GM21447 (cell line): ENCODE data around the gene DDX23.
"Not testable (repeated sequence)": the region's sequence is repeated elsewhere in the genome, so short reads cannot be mapped to it uniquely, and the experiment has no call there.

ENCODE experiments used
- ATAC-seq: cut with Tn5 transposase; IDR thresholded peaks from one replicate; pipeline ENCODE4 v1.9.1; 2021; ENCODE audit not compliant: unreplicated experiment

Gene DDX23

GRCh38 chr12:48863291-48863690, 11.3 kb upstream of the DDX23 start:
- ATAC-seq: no peak

DNA sequence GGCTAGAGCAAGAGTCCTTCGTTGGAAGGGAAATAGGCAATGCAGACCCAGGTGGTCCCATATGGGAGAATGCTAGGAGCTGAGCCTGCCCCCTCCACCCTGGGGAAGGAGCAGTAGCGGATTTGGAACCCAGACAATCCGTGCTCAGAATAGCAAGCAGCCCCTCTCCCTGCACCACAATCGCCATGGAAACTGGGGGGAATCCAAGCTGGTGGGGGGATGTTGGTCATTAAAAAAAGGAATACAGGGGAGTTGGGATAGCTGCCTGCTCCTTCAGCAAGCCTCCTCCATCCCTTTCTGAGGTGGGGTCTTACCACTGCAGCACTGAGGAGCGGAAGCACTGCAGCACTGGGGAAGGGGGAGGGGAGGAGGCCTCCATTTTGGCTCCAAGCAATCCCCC, 10.8 kb upstream of the DDX23 start:
- no peak for ATAC-seq

DNA sequence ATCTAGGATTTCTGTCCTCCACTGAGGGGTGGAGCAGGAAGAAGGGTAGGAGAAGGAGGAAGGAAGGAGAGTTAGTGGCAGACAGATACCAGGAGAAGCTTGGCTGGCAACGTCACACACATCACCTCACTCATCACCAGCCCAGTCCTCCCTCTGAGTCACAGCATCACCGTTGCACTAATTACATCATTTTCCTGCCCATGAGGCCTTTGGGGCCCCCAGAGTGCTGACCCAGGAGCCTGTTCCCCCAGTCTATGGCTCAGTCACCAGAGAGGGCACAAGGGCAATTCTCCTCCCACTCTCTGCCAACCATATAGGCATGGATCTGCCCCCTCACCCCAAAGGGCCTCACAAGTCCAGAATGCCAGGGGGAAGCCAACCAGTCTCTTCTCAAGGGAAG, 9.1 kb upstream of the DDX23 start:
- ATAC-seq: no peak

DNA sequence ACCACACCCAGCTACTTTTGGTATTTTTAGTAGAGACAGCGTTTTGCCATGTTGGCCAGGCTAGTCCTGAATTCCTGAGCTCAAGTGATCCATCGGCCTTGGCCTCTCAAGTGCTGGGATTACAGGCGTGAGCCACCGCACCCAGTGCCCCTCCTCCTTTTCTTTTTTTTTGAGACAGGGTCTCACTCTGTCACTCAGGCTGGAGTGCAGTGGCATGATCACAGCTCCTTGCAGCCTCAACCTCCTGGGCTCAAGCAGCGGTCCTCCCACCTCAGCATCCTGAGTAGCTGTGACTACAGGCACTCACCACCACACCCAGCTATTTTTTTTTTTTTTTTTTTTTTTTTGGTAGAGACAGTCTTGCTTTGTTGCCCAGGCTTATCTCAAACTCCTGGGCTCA, 8.3 kb upstream of the DDX23 start:
- not testable (repeated sequence) for ATAC-seq

GRCh38 chr12:48859607-48860006, 7.6 kb upstream of the DDX23 start:
- ATAC-seq: no peak

GRCh38 chr12:48858043-48858442, 6.1 kb upstream of the DDX23 start:
- no peak for ATAC-seq

DNA sequence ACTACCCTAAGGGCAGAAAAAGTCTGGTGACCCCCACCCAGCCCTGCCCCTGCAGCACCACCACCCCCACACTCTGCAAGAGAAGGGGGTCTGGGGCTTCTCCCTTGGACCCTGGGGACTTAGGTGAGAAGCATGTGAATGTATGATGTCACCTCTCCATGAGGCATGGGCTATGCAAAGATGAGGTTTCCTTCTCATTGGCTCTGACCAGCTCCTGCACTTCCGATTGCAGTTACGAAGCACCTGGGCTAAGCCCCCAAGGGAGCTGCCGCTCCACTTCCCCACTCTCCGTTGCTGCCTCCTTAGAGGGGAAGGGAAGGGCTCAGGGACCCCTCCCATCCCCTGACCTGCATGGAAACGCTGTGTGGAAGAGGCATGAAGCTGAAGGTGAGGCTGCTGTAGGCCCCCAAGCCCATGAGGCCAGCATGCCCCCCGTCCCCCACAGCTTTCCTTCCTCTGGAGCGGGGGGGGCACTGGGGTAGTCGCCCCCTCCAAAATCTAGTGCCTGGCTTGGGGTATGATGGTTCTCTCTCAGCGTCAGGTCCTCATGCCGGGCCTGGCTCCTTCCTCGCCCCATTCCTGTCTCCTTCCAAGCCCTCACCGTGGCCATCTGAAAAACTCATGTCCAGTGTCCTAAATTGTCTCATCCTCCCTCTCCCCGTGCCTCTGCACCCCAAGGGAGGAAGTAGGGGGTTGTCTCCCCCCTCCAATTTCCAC, 5.5 kb upstream of the DDX23 start:
- ATAC-seq: no peak

DNA sequence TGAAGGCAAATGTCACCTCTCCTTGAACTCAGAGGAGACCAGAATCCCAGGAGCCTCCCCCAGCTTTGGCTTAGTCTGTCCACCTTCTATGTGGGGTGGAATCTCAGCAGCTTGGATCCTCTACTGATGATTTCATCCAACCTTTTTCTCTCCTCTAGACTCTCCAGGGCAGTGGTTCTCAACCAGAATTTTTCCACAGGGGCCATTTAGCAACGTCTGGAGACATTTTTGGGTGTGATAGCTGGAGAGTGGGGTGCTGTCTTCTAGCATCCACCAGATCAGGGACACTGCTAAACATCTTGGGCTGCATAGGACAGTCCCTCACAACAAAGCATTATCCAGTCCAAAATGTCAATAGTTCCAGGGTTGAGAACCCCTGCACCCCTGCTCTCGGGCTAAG, 4.4 kb upstream of the DDX23 start:
- ATAC-seq: no peak

DNA sequence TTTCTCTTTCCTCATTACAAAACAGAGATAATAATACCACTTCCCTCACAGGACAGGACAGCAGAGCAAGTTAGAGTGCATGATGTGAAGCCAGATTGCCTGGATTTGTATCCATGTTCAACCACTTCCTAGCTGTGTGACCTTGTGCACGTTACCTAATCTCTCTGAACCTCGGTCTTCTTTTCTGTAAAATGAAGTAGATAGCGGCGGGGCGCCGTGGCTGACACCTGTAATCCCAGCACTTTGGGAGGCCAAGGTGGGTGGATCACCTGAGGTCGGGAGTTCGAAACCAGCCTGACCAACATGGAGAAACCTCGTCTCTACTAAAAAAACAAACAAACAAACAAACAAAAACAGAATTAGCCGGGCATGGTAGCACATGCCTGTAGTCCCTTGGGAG, 3.0 kb upstream of the DDX23 start:
- ATAC-seq: not testable (repeated sequence)

DNA sequence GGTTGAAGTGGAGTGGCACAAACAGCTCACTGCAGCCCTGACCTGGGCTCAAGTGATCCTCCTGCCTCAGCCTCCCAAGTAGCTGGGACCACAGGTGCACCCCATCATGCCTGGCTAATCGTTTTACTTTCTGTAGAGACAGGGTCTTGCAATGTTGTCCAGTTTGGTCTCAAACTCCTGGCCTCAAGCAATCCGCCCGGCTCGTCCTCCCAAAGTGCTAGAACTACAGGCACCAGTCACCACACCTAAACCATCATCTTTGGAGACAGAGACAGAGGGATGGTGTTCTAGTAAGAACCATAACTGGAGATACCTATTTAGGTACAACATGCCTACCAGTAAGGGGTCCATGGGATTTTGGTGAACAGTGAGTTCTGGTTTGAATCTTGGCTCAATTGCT, 2.5 kb upstream of the DDX23 start:
- no peak for ATAC-seq

DNA sequence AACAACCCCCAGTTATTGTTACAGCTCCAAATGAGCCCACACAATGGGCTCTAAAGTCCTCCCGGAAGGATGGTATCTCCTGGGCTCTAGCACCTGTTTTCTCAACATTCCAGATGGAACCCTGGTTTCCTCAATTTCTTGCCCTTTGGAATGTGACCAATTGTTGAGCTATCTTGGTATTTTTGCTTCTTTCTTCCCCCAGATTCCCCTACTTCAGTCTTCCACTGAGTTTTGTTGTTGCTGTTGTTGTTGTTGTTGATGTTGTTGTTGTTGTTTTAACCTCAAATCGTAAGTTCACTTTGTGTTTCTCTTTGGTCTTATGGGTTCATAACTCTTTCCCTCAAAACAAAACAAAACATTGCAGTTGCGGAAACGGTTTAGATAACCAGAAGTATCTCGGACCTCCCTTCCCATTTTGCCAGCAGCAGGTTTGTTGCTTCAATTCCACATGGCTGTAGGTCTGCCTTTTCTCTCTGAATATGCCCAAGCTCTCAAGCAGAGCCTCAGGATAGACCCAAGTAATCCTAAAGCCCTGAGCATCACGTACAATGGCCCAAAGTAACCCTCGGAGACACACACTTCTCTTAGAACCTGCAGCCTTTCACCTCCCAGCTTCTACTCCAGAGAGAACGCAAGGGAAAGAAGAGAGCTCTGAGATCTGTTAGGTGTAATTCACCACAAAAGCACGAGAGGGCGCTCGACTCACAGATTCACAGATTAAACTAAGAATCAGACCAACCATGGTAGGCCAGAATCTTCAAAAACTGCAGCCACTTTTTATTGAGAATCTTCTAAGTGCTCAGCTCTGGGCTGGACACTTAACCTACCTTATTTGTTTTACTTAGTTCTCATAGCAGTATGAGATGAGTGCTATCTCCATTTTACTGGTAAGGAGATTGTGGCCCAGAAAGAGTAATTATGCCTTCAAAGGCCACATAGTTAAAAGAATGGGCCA, 1.0 kb upstream of the DDX23 start:
- ATAC-seq: no peak

GRCh38 chr12:48842021-48842420, 9.9 kb downstream of the DDX23 start:
- ATAC-seq: not testable (repeated sequence)

GRCh38 chr12:48838048-48838447, 13.9 kb downstream of the DDX23 start:
- no peak for ATAC-seq

GRCh38 chr12:48832321-48833060, 19.5 kb downstream of the DDX23 start:
- ATAC-seq: no peak

GRCh38 chr12:48831257-48831656, 20.7 kb downstream of the DDX23 start:
- no peak for ATAC-seq

- ATAC-seq: no peak
These were observed 23.0 kb downstream of the DDX23 start for GRCh38 chr12:48828841-48829575.

DNA sequence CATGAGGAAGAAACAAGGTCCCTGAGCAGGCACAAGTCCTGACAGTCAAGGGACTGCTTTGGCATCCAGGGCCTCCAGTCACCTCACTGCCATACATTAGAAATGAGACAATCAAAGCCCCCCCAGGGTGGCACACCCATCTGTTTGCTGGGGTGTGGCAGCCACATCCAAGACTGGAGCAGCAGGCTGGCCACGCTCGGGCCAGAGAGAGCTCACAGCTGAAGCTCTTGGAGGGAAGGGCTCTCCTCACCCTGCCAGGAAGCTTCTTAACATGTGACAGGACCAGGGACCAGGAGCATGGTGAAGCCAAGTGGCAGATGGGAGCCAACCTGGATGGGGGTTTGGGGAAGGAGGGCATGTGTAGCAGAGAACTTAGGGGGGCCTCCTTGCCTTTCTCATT, 23.7 kb downstream of the DDX23 start:
- no peak for ATAC-seq

- ATAC-seq: no peak
These were observed 24.4 kb downstream of the DDX23 start for GRCh38 chr12:48827513-48828096.

- no peak for ATAC-seq
These were observed 24.9 kb downstream of the DDX23 start for GRCh38 chr12:48827026-48827425.

DNA sequence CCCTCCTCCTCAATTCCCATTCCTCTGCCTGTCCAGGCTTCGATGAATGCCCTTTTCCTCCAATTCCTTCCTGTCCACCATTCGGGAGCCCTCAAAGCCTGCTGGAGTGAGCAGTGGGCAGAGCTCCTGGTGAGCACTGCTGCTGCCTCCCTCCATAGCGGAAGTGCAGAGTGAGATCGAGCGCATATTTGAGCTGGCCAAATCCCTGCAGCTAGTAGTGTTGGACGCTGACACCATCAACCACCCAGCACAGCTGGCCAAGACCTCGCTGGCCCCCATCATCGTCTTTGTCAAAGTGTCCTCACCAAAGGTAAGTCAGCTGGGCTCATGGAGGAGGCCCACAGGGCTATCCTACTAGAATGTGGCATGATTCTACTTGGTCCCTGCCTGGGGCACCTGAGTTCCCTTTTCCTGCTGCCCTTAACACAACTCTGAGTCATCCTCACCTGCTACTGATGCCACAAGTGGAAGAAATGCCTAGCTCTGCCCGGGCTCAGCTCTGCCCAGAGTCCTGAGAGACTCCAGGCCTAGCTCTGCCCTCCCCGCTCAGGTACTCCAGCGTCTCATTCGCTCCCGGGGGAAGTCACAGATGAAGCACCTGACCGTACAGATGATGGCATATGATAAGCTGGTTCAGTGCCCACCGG, 25.6 kb downstream of the DDX23 start:
- ATAC-seq: no peak
